H1 (cell line): ENCODE results near the gene CYP27C1. TPM values are rescaled to one million over a fixed set of nuclear protein-coding genes. Genes with fewer than 3 reads are reported as not detected.

ENCODE experiments used
- polyA plus RNA-seq, 7 experiments: library from polyadenylated mRNA; depleted of rRNA in 3 of 7; stranded (reverse) in 5 of 7; unstranded in 2 of 7; fragments of >200 nt in 5 of 7; fragments of 200-250 nt in 2 of 7; gene quantifications; 1 replicate in 5 of 7; 2 replicates in 1 of 7; 4 replicates in 1 of 7; pipeline versions ENCODE4 v1.2.1 to v1.2.3, GENCODE V29; 2011 to 2013; ENCODE audit warnings: missing spikeins in 2 of 7, mixed read lengths in 2 of 7
- total RNA-seq: library from RNA; stranded (reverse); fragmentation: NEBNext Ultra II Directional; extraction: Animal tissue kit (Norgen Biotek cat#: 25700); gene quantifications from 2 replicates; pipeline ENCODE4 v1.2.1, GENCODE V29; 2021
- TF ChIP-seq, protein P1 (sequence below): fragments of 300-600 bp; sonication (generic); IDR thresholded peaks from 2 replicates; pipeline ENCODE4 v1.7.1; 2012; ENCODE audit warnings: low read length, moderate library complexity, mild to moderate bottlenecking, inconsistent platforms; ENCODE audit not compliant: insufficient replicate concordance

The CYP27C1 gene
- total and polyA plus RNA-seq, 2 of the 8 experiments (the other 6 are each of a cell fraction or from before 2014, with no cell fraction given), result 1.3 to 3.2 TPM

DNA sequence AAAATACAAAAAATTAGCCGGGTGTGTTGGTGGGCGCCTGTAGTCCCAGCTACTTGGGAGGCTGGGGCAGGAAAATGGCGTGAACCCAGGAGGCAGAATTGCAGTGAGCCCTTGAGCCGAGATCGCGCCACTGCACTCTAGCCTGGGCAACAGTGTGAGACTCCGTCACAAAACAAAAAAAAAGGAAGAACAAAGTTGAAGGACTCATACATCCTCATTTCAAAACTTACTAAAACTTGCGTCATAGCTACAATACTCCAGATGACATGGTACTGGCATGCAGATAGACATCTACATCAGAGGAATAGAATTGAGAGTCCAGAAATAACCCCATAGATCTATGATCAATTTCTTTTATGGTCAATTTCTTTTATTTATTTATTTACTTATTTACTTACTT, 13.6 kb upstream of the CYP27C1 start (continued):
- TF ChIP-seq, protein P1, sequence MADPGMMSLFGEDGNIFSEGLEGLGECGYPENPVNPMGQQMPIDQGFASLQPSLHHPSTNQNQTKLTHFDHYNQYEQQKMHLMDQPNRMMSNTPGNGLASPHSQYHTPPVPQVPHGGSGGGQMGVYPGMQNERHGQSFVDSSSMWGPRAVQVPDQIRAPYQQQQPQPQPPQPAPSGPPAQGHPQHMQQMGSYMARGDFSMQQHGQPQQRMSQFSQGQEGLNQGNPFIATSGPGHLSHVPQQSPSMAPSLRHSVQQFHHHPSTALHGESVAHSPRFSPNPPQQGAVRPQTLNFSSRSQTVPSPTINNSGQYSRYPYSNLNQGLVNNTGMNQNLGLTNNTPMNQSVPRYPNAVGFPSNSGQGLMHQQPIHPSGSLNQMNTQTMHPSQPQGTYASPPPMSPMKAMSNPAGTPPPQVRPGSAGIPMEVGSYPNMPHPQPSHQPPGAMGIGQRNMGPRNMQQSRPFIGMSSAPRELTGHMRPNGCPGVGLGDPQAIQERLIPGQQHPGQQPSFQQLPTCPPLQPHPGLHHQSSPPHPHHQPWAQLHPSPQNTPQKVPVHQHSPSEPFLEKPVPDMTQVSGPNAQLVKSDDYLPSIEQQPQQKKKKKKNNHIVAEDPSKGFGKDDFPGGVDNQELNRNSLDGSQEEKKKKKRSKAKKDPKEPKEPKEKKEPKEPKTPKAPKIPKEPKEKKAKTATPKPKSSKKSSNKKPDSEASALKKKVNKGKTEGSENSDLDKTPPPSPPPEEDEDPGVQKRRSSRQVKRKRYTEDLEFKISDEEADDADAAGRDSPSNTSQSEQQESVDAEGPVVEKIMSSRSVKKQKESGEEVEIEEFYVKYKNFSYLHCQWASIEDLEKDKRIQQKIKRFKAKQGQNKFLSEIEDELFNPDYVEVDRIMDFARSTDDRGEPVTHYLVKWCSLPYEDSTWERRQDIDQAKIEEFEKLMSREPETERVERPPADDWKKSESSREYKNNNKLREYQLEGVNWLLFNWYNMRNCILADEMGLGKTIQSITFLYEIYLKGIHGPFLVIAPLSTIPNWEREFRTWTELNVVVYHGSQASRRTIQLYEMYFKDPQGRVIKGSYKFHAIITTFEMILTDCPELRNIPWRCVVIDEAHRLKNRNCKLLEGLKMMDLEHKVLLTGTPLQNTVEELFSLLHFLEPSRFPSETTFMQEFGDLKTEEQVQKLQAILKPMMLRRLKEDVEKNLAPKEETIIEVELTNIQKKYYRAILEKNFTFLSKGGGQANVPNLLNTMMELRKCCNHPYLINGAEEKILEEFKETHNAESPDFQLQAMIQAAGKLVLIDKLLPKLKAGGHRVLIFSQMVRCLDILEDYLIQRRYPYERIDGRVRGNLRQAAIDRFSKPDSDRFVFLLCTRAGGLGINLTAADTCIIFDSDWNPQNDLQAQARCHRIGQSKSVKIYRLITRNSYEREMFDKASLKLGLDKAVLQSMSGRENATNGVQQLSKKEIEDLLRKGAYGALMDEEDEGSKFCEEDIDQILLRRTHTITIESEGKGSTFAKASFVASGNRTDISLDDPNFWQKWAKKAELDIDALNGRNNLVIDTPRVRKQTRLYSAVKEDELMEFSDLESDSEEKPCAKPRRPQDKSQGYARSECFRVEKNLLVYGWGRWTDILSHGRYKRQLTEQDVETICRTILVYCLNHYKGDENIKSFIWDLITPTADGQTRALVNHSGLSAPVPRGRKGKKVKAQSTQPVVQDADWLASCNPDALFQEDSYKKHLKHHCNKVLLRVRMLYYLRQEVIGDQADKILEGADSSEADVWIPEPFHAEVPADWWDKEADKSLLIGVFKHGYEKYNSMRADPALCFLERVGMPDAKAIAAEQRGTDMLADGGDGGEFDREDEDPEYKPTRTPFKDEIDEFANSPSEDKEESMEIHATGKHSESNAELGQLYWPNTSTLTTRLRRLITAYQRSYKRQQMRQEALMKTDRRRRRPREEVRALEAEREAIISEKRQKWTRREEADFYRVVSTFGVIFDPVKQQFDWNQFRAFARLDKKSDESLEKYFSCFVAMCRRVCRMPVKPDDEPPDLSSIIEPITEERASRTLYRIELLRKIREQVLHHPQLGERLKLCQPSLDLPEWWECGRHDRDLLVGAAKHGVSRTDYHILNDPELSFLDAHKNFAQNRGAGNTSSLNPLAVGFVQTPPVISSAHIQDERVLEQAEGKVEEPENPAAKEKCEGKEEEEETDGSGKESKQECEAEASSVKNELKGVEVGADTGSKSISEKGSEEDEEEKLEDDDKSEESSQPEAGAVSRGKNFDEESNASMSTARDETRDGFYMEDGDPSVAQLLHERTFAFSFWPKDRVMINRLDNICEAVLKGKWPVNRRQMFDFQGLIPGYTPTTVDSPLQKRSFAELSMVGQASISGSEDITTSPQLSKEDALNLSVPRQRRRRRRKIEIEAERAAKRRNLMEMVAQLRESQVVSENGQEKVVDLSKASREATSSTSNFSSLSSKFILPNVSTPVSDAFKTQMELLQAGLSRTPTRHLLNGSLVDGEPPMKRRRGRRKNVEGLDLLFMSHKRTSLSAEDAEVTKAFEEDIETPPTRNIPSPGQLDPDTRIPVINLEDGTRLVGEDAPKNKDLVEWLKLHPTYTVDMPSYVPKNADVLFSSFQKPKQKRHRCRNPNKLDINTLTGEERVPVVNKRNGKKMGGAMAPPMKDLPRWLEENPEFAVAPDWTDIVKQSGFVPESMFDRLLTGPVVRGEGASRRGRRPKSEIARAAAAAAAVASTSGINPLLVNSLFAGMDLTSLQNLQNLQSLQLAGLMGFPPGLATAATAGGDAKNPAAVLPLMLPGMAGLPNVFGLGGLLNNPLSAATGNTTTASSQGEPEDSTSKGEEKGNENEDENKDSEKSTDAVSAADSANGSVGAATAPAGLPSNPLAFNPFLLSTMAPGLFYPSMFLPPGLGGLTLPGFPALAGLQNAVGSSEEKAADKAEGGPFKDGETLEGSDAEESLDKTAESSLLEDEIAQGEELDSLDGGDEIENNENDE, result no peak
